Spinal cord (tissue), 10 donors: ENCODE measurements around the gene CTLA4. TPM values are rescaled to one million over a fixed set of nuclear protein-coding genes. Genes with fewer than 3 reads are reported as not detected.

ENCODE experiments used
- DNase-seq, 6 donors: peaks; one replicate each; pipeline versions ENCODE4 v3.0.0 to v3.0.0-alpha.2; 2013 to 2015; ENCODE audit warnings: low spot score in 6 of 6, low read depth in 4 of 6
- H3K27ac ChIP-seq: one replicate; pipeline ENCODE4 v1.5.1; 2013; ENCODE audit warnings: low read depth, low read length, control low read depth
- H3K27me3 ChIP-seq: one replicate; pipeline ENCODE4 v1.6.1; 2013; ENCODE audit warnings: low read length; ENCODE audit not compliant: control insufficient read depth, insufficient read depth
- H3K36me3 ChIP-seq: one replicate; pipeline ENCODE4 v1.6.1; 2013; ENCODE audit warnings: low read length; ENCODE audit not compliant: control insufficient read depth, insufficient read depth
- H3K4me1 ChIP-seq: one replicate; pipeline ENCODE4 v1.6.1; 2013; ENCODE audit warnings: low read length; ENCODE audit not compliant: control insufficient read depth, insufficient read depth
- H3K4me3 ChIP-seq: one replicate; pipeline ENCODE4 v1.5.1; 2013; ENCODE audit warnings: low read depth, low read length, control low read depth
- H3K9me3 ChIP-seq: one replicate; pipeline ENCODE4 v1.6.1; 2013; ENCODE audit warnings: low read length; ENCODE audit not compliant: control insufficient read depth, insufficient read depth
- WGBS: methylation state at CpG from one replicate; pipeline ENCODE4 v1.1.5; 2013; ENCODE audit warnings: missing lambda C conversion rate; ENCODE audit not compliant: insufficient coverage; 5-methylcytosine and 5-hydroxymethylcytosine counted together
- polyA plus RNA-seq, 2 donors: library from polyadenylated mRNA; unstranded; fragments of 120-200 nt; gene quantifications; one replicate each; pipeline ENCODE4 v1.2.1, GENCODE V29; 2013; ENCODE audit not compliant: insufficient read length in 2 of 2
- total RNA-seq, 2 donors: library from RNA; depleted of rRNA in 1 of 2; stranded (reverse); fragments of 120-200 nt in 1 of 2; fragments of >200 nt in 1 of 2; gene quantifications; one replicate each; pipeline versions ENCODE4 v1.2.3 to v1.2.4, GENCODE V29; 2013 to 2014
- donor health status: healthy.

CTLA4 gene
- total and polyA plus RNA-seq, 4 donors, result 0.24 to 0.33 (median 0.30) TPM; not detected in 1

DNA sequence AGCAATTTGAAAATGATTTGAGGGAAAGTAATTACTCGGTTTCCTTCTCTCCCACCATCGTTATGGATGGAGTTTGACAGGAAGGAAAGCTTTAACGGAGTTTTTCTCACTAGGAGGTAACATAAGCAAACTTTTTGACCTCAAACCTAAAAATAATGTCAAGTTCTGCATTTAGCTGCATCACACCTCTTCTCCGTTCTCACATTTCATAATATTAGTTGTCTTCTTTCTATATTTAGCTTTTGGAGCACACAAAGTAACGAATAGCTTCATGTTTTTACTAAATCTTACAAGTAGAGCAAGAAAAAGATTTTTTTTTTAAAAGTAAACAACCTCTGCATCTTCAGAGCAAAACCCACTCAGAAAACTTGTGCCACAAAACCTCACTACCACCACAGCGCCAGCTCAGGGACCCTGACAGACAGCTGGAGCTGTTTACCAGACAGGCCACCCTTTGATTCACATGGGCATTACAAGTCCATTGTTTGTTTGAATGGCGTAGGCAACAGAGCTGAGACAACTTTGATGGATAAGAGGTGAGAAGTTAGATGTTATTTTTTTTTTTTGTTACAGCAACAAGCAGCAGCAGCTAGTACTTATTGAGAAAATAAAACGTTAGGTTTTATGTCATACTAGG, 47.1 kb downstream of the CTLA4 start:
- Histone ChIP-seq H3K27me3 (no peaks in the 10 kb centered on the region), H3K4me1 (no peaks in the 10 kb centered on the region), H3K4me3 (no peak overlapping the region), H3K36me3 (no peaks in the 10 kb centered on the region), H3K27ac (no peak overlapping the region), H3K9me3 (no peaks in the 10 kb centered on the region)
- no peak for DNase-seq
- 60% methylated on average over 2 of the region's 8 CpGs for WGBS

DNA sequence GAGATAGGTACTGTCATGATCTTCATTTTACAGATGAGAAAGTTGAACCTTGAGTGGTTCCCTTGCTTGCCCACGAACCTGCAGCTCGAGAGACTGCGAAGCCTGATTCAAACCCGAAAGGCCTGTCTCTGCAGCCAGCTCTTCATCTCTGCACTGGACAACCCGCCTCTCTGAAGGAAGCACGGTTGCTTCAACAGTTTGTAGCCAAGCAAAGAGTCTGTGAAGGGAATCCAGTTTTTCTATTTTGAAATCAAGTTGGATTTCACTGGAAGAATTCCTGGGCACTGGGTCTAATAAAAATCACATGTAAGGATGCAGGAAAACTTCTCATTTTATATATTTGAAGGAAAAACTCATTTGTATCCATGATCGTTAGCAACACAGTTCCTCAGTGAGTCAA, 47.7 kb downstream of the CTLA4 start:
- no peak for DNase-seq
- H3K36me3 ChIP-seq, result no peaks in the 10 kb centered on the region
- no peaks in the 10 kb centered on the region for H3K9me3 ChIP-seq
- WGBS, result 98% methylated on average over 5 of the region's 7 CpGs
- H3K4me1 ChIP-seq, result no peaks in the 10 kb centered on the region
- H3K4me3 ChIP-seq, result no peak overlapping the region
- H3K27me3 ChIP-seq, result no peaks in the 10 kb centered on the region
- H3K27ac ChIP-seq, result no peak overlapping the region

DNA sequence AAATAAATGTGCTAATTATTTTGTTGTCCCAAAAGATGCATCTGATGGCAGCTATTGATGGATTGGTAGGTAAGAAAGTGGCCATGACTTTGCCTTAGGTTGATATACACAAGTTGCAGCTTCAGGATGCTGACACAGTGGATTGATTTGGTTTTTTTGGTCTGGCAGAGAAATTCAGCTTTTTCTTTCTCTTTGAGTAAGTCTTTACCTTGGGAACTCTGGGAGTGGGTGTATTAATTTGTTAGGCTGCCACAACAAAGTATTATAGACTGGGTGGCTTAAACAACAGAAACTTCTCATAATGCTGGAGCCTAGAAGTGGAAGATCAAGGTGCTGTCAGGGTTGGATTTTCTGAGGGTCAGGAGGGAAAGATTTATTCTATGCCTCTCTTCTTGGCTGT, 49.2 kb downstream of the CTLA4 start:
- Histone ChIP-seq H3K27ac (no peak overlapping the region), H3K9me3 (no peaks in the 10 kb centered on the region), H3K27me3 (no peaks in the 10 kb centered on the region), H3K4me3 (no peak overlapping the region), H3K36me3 (no peaks in the 10 kb centered on the region), H3K4me1 (no peaks in the 10 kb centered on the region)
- no peak for DNase-seq

DNA sequence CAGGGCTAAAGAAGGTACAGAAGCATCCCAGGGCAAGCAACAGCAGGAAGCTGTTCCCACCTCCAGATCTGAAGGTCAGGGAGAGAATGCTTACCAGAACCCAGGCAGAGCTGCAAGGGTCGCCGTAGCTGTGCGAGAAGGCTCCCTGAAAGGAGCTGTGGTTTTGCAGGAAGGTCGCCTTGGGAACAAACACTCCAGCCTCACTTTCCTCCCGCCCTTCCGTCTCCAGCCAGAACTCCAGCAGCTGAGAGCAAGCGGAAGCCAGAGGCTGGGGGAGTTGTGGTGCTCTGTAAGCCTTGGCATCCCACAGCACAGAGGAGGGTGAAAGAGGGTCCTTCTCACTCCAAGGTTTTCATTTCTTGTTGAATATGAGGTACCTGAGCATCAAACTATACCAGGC, 50.7 kb downstream of the CTLA4 start:
- H3K36me3 ChIP-seq, result no peaks in the 10 kb centered on the region
- H3K27ac ChIP-seq, result no peak overlapping the region
- H3K4me3 ChIP-seq, result no peak overlapping the region
- DNase-seq, result peak in 1 of 6 donors; percentile 36
- WGBS, result no CpG with 5 or more reads among the region's 7 CpGs
- no peaks in the 10 kb centered on the region for H3K4me1 ChIP-seq
- H3K9me3 ChIP-seq, result no peaks in the 10 kb centered on the region
- no peaks in the 10 kb centered on the region for H3K27me3 ChIP-seq

DNA sequence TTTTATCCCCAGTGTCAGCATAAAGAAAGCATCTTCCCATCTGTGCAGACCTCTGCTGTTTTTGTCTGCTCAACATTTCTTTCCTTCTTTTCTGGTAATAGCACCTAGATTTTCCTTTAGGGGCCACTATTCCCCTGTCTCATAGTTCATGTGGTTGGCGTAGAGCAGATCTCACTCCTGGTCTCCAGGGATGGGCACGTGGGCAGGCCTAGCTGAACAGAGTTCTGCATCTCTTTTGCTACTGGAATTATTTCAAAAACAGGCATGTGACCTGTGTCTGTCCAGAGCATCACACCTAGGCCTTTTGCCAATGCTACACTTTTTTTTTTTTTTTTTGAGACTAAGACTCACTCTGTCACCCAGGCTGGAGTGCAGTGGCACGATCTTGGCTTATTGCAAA, 51.3 kb downstream of the CTLA4 start:
- Histone ChIP-seq H3K9me3 (no peaks in the 10 kb centered on the region), H3K4me1 (no peaks in the 10 kb centered on the region), H3K27ac (no peak overlapping the region), H3K36me3 (no peaks in the 10 kb centered on the region), H3K4me3 (no peak overlapping the region), H3K27me3 (no peaks in the 10 kb centered on the region)
- peak in 1 of 6 donors; percentile 30 for DNase-seq
- WGBS, result 76% methylated on average over 3 of the region's 3 CpGs

Other genes starting within 250 kb of the CTLA4 start
- gene CD28, start 161.1 kb upstream of the CTLA4 start, total RNA-seq, result 1 to 10 TPM; 3.7 to 4.7 TPM
- 1 to 10 TPM in 1 of 2 donors, under 1 TPM in 1; 0.78 to 1.0 TPM for gene CD28, start 161.1 kb upstream of the CTLA4 start, polyA plus RNA-seq
- gene ICOS, start 69.0 kb downstream of the CTLA4 start, total RNA-seq, result under 1 TPM in 1 of 2 donors, not detected in 1; 0.20 TPM
- not detected for gene ICOS, start 69.0 kb downstream of the CTLA4 start, polyA plus RNA-seq